H9 (cell line): ENCODE measurements around the gene RSBN1L. TPM values are rescaled to one million over a fixed set of nuclear protein-coding genes. Genes with fewer than 3 reads are reported as not detected.

ENCODE experiments used
- DNase-seq: peaks from one replicate; pipeline ENCODE4 v3.0.0-alpha.2; 2017
- H2AFZ ChIP-seq: one replicate; pipeline ENCODE4 v1.6.1; 2013; ENCODE audit warnings: mild to moderate bottlenecking, low read length, control low read depth, moderate library complexity
- H2AK5ac ChIP-seq: 2 replicates; pipeline ENCODE4 v1.6.1; 2013; ENCODE audit warnings: low read length, control low read depth, mixed read lengths; ENCODE audit not compliant: insufficient read length
- H2BK120ac ChIP-seq: one replicate; pipeline ENCODE4 v1.6.1; 2013; ENCODE audit warnings: low read depth, mild to moderate bottlenecking, low read length, control low read depth, inconsistent platforms; ENCODE audit not compliant: poor library complexity, severe bottlenecking
- H2BK12ac ChIP-seq: 2 replicates; pipeline ENCODE4 v1.6.1; 2013; ENCODE audit warnings: low read length, control low read depth, mixed read lengths, low read depth; ENCODE audit not compliant: insufficient read length
- H2BK15ac ChIP-seq: 2 replicates; pipeline ENCODE4 v1.6.1; 2013; ENCODE audit warnings: low read depth, low read length, control low read depth
- H2BK20ac ChIP-seq: one replicate; pipeline ENCODE4 v1.6.1; 2013; ENCODE audit warnings: low read depth, mild to moderate bottlenecking, low read length, control low read depth, inconsistent platforms; ENCODE audit not compliant: poor library complexity, severe bottlenecking
- H2BK5ac ChIP-seq: 2 replicates; pipeline ENCODE4 v1.6.1; 2013; ENCODE audit warnings: low read length, control low read depth, mixed read lengths; ENCODE audit not compliant: insufficient read length
- H3K14ac ChIP-seq: 2 replicates; pipeline ENCODE4 v1.6.1; 2013; ENCODE audit warnings: low read length, control low read depth; ENCODE audit not compliant: insufficient read depth
- H3K18ac ChIP-seq: 2 replicates; pipeline ENCODE4 v1.6.1; 2013; ENCODE audit warnings: low read depth, mild to moderate bottlenecking, mixed read lengths, low read length, control low read depth; ENCODE audit not compliant: insufficient read length
- H3K23ac ChIP-seq: 2 replicates; pipeline ENCODE4 v1.6.1; 2013; ENCODE audit warnings: low read length, control low read depth, mixed read lengths, low read depth; ENCODE audit not compliant: insufficient read length
- H3K23me2 ChIP-seq: 2 replicates; pipeline ENCODE4 v1.6.1; 2013; ENCODE audit warnings: low read depth, mild to moderate bottlenecking, mixed read lengths, low read length, control low read depth; ENCODE audit not compliant: insufficient read length, poor library complexity, severe bottlenecking
- H3K27ac ChIP-seq: 2 replicates; pipeline ENCODE4 v1.5.1; 2013; ENCODE audit warnings: low read length, control low read depth, mixed read lengths, low read depth; ENCODE audit not compliant: insufficient read length
- H3K27me3 ChIP-seq: 2 replicates; pipeline ENCODE4 v1.6.1; 2013; ENCODE audit warnings: low read length, control low read depth, inconsistent platforms; ENCODE audit not compliant: insufficient read depth
- H3K4ac ChIP-seq: 2 replicates; pipeline ENCODE4 v1.6.1; 2013; ENCODE audit warnings: low read depth, mild to moderate bottlenecking, control low read depth, inconsistent platforms, low read length, moderate library complexity
- H3K4me1 ChIP-seq: 2 replicates; pipeline ENCODE4 v1.6.1; 2013; ENCODE audit warnings: low read length, control low read depth, inconsistent platforms; ENCODE audit not compliant: insufficient read depth
- H3K4me2 ChIP-seq: 2 replicates; pipeline ENCODE4 v1.6.1; 2013; ENCODE audit warnings: low read length, control low read depth, mixed read lengths; ENCODE audit not compliant: insufficient read length, insufficient read depth
- H3K56ac ChIP-seq: 2 replicates; pipeline ENCODE4 v1.6.1; 2013; ENCODE audit warnings: low read depth, mild to moderate bottlenecking, mixed read lengths, low read length, control low read depth; ENCODE audit not compliant: insufficient read length
- H3K79me1 ChIP-seq: 2 replicates; pipeline ENCODE4 v1.6.1; 2013; ENCODE audit warnings: low read depth, mild to moderate bottlenecking, moderate library complexity, low read length, control low read depth, inconsistent platforms; ENCODE audit not compliant: insufficient read depth, poor library complexity, severe bottlenecking
- H3K79me2 ChIP-seq: 2 replicates; pipeline ENCODE4 v1.6.1; 2013; ENCODE audit warnings: low read length, control low read depth, inconsistent platforms; ENCODE audit not compliant: insufficient read depth
- H3K9ac ChIP-seq: 2 replicates; pipeline ENCODE4 v1.6.1; 2013; ENCODE audit warnings: low read length, control low read depth, mixed read lengths; ENCODE audit not compliant: insufficient read length; ENCODE audit errors: extremely low read depth
- H3K9me3 ChIP-seq: one replicate; pipeline ENCODE4 v1.6.1; 2013; ENCODE audit warnings: low read depth, low read length, inconsistent platforms; ENCODE audit not compliant: control insufficient read depth
- H3T11ph ChIP-seq: one replicate; pipeline ENCODE4 v1.6.1; 2013; ENCODE audit warnings: mild to moderate bottlenecking, low read length, control low read depth, inconsistent platforms
- H4K20me1 ChIP-seq: one replicate; pipeline ENCODE4 v1.6.1; 2013; ENCODE audit not compliant: control insufficient read depth, insufficient read length, insufficient read depth
- H4K5ac ChIP-seq: 2 replicates; pipeline ENCODE4 v1.6.1; 2013; ENCODE audit warnings: low read depth, mild to moderate bottlenecking, mixed read lengths, low read length, control low read depth; ENCODE audit not compliant: insufficient read length
- H4K8ac ChIP-seq: replicated peaks from 2 replicates; pipeline ENCODE4 v1.6.1; 2013; ENCODE audit warnings: low read length, control low read depth, mixed read lengths, low read depth; ENCODE audit not compliant: insufficient read length
- H4K91ac ChIP-seq: 2 replicates; pipeline ENCODE4 v1.6.1; 2013; ENCODE audit warnings: low read depth, mild to moderate bottlenecking, moderate library complexity, mixed read lengths, low read length, control low read depth; ENCODE audit not compliant: insufficient read length
- H3K27ac Mint-ChIP-seq, 3 experiments: 2 replicates in 2 of 3; 3 replicates in 1 of 3; pipeline ENCODE4 v1.8.0; 2020 to 2021; ENCODE audit warnings: mixed read lengths in 3 of 3, mild to moderate bottlenecking in 1 of 3, moderate library complexity in 1 of 3
- H3K27me3 Mint-ChIP-seq: 2 replicates; pipeline ENCODE4 v1.8.0; 2021; ENCODE audit warnings: low read depth, mild to moderate bottlenecking, moderate library complexity, mixed read lengths
- H3K36me3 Mint-ChIP-seq, 3 experiments: 2 replicates in 2 of 3; 3 replicates in 1 of 3; pipeline ENCODE4 v1.8.0; 2020 to 2021; ENCODE audit warnings: low read depth in 3 of 3, mixed read lengths in 3 of 3; ENCODE audit not compliant: insufficient read depth in 1 of 3
- H3K4me1 Mint-ChIP-seq, 2 experiments: 2 replicates each; pipeline ENCODE4 v1.8.0; 2020; ENCODE audit warnings: mixed read lengths in 2 of 2
- H3K4me3 Mint-ChIP-seq, 2 experiments: 2 replicates in 1 of 2; 3 replicates in 1 of 2; pipeline ENCODE4 v1.8.0; 2020 to 2021; ENCODE audit warnings: mild to moderate bottlenecking in 2 of 2, mixed read lengths in 2 of 2, moderate library complexity in 1 of 2
- H3K9me3 Mint-ChIP-seq, 2 experiments: 2 replicates in 1 of 2; 3 replicates in 1 of 2; pipeline ENCODE4 v1.8.0; 2020; ENCODE audit warnings: mild to moderate bottlenecking in 2 of 2, mixed read lengths in 2 of 2, moderate library complexity in 1 of 2
- CTCF ChIP-seq: fragments of 200-600 bp; sonication (generic); conservative IDR thresholded peaks from 3 replicates; pipeline ENCODE4 v1.8.0; 2021; ENCODE audit warnings: antibody characterized with exemption, mild to moderate bottlenecking
- WGBS: extraction: QIAGEN DNeasy Blood & Tissue Kit; methylation state at CpG from one replicate; pipeline ENCODE4 v1.1.7; 2013; ENCODE audit warnings: missing lambda C conversion rate, low lambda C conversion rate, mixed read lengths; ENCODE audit not compliant: insufficient read length; ENCODE audit errors: extremely low coverage; 5-methylcytosine and 5-hydroxymethylcytosine counted together
- total RNA-seq: library from RNA; stranded (reverse); gene quantifications from 2 replicates; pipeline ENCODE4 v1.2.1, GENCODE V29; 2021

The RSBN1L gene
- total RNA-seq, 1 experiment from 2014 or later, result 20.6 TPM

DNA sequence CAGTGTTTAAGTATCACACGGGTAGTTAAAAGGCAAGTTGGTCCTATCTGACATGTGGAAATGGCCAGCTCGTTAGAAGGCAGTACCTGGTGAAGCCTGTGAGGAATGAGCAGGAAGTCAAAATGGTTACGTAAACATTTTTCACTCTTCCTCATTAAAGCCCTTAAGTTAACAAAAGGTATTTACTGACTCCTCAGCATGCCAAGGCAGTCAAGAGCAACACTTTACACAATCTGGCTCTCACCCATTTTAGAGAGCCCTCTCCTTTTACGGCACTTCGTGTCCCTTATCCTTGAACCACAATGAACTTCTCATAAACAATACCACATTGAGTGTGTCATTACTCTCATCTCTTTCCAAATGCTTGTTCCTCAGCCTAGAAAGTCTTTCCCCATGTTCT, 11.0 kb upstream of the RSBN1L start:
- peak overlapping the region; percentile 1 for H3K27ac ChIP-seq

More for the DNA sequence above, 11.0 kb upstream of the RSBN1L start:
- no peak overlapping the region for H2AK5ac ChIP-seq
- no peak overlapping the region for H3K23ac ChIP-seq
- no peak overlapping the region for H2BK120ac ChIP-seq
- Mint-ChIP-seq H3K27ac (peak overlapping the region; percentile 9 to 65 (median 17); a peak in 6 of 7 replicates), H3K4me3 (no peak overlapping the region), H3K27me3 (no peaks in the 10 kb centered on the region), H3K4me1 (peaks cover 27 to 34% of the 10 kb centered on the region in 2 experiments), H3K9me3 (no peaks in the 10 kb centered on the region), H3K36me3 (peaks cover 11 to 38% (median 38%) of the 10 kb centered on the region in 3 experiments; a peak in 6 of 7 replicates)
- H3K14ac ChIP-seq, result no peak overlapping the region
- no peak overlapping the region for H4K8ac ChIP-seq
- no peaks in the 10 kb centered on the region for H4K20me1 ChIP-seq
- no peak overlapping the region for H3K4ac ChIP-seq
- H3K27me3 ChIP-seq, result no peaks in the 10 kb centered on the region
- no peak overlapping the region for H4K5ac ChIP-seq
- WGBS, result no CpG with 5 or more reads among the region's 5 CpGs
- no peak overlapping the region for H3K4me2 ChIP-seq
- H3T11ph ChIP-seq, result no peak overlapping the region
- H3K56ac ChIP-seq, result no peak overlapping the region
- peaks cover 3% of the 10 kb centered on the region for H3K79me1 ChIP-seq
- no peak for TF ChIP-seq CTCF
- no peak overlapping the region for H2BK20ac ChIP-seq
- H3K9ac ChIP-seq, result no peak overlapping the region
- H2BK15ac ChIP-seq, result no peak overlapping the region
- H2BK12ac ChIP-seq, result no peak overlapping the region
- no peak overlapping the region for H3K18ac ChIP-seq
- no peaks in the 10 kb centered on the region for H3K9me3 ChIP-seq
- peaks cover 3% of the 10 kb centered on the region; the same call in 1 of the 2 replicates for H3K4me1 ChIP-seq
- no peak overlapping the region for H2AFZ ChIP-seq
- H2BK5ac ChIP-seq, result no peak overlapping the region
- no peak for DNase-seq
- H4K91ac ChIP-seq, result no peak overlapping the region
- no peaks in the 10 kb centered on the region for H3K23me2 ChIP-seq
- H3K79me2 ChIP-seq, result peaks cover 2% of the 10 kb centered on the region; the same call in 1 of the 2 replicates
